Measurements from ENCODE around the gene CFAP43. TPM values are rescaled to one million over a fixed set of nuclear protein-coding genes. Genes with fewer than 3 reads are reported as not detected.

The CFAP43 gene
- total RNA-seq, 1 experiment from 2014 or later, result 0.89 TPM

- DNase-seq (ENCODE audit: low read depth), result no peak
These were observed 90.1 kb downstream of the CFAP43 start for GRCh38 chr10:104142081-104142480.

GRCh38 chr10:104139221-104139620, 92.9 kb downstream of the CFAP43 start:
- DNase-seq (ENCODE audit: low read depth), result no peak

- no peak for DNase-seq (ENCODE audit: low read depth)
These were observed 94.0 kb downstream of the CFAP43 start for GRCh38 chr10:104138131-104138530.

- DNase-seq (ENCODE audit: low read depth), result no peak
These were observed 102.1 kb downstream of the CFAP43 start for GRCh38 chr10:104130041-104130440.

GRCh38 chr10:104128214-104128613, 104.0 kb downstream of the CFAP43 start:
- peak; percentile 62 for DNase-seq (ENCODE audit: low read depth)

- peak; percentile 33 for DNase-seq (ENCODE audit: low read depth)
These were observed 104.8 kb downstream of the CFAP43 start for GRCh38 chr10:104127411-104127810.

GRCh38 chr10:104123397-104123796, 108.8 kb downstream of the CFAP43 start:
- peak; percentile 27 for DNase-seq (ENCODE audit: low read depth)

- DNase-seq (ENCODE audit: low read depth), result peak; percentile 38
These were observed 109.7 kb downstream of the CFAP43 start for GRCh38 chr10:104122225-104123107.

GRCh38 chr10:104121485-104122224, 110.5 kb downstream of the CFAP43 start, which contains the start of gene SFR1:
SFR1 (plus strand) TSS chr10:104122171; CDS start chr10:104122184, 13 bp downstream.
- DNase-seq (ENCODE audit: low read depth), result peak; percentile 97

- DNase-seq (ENCODE audit: low read depth), result peak; percentile 98
These were observed 111.2 kb downstream of the CFAP43 start for GRCh38 chr10:104120903-104121484.

GRCh38 chr10:104120512-104120902, 111.7 kb downstream of the CFAP43 start:
- DNase-seq (ENCODE audit: low read depth), result no peak

- DNase-seq (ENCODE audit: low read depth), result peak; percentile 36
These were observed 112.2 kb downstream of the CFAP43 start for GRCh38 chr10:104119996-104120395.

- DNase-seq (ENCODE audit: low read depth), result peak; percentile 86
These were observed 114.3 kb downstream of the CFAP43 start for GRCh38 chr10:104117839-104118323.

GRCh38 chr10:104113376-104113956, 118.7 kb downstream of the CFAP43 start:
- DNase-seq (ENCODE audit: low read depth), result no peak

GRCh38 chr10:104109908-104110662, 122.1 kb downstream of the CFAP43 start:
- DNase-seq (ENCODE audit: low read depth), result peak; percentile 87

GRCh38 chr10:104104926-104105325, 127.2 kb downstream of the CFAP43 start:
- peak; percentile 47 for DNase-seq (ENCODE audit: low read depth)

- no peak for DNase-seq (ENCODE audit: low read depth)
These were observed 127.7 kb downstream of the CFAP43 start for GRCh38 chr10:104104418-104104817.

- no peak for DNase-seq (ENCODE audit: low read depth)
These were observed 128.2 kb downstream of the CFAP43 start for GRCh38 chr10:104103956-104104355.

- no peak for DNase-seq (ENCODE audit: low read depth)
These were observed 130.3 kb downstream of the CFAP43 start for GRCh38 chr10:104101902-104102301.

- DNase-seq (ENCODE audit: low read depth), result no peak
These were observed 131.4 kb downstream of the CFAP43 start for GRCh38 chr10:104100795-104101194.

GRCh38 chr10:104099941-104100340, 132.2 kb downstream of the CFAP43 start:
- peak; percentile 27 for DNase-seq (ENCODE audit: low read depth)

Data from M059J (cell line).